Measurements from ENCODE around the gene EFCAB9. TPM values are rescaled to one million over a fixed set of nuclear protein-coding genes. Genes with fewer than 3 reads are reported as not detected.

The EFCAB9 gene
- total and polyA plus RNA-seq, 5 donors = not detected

DNA sequence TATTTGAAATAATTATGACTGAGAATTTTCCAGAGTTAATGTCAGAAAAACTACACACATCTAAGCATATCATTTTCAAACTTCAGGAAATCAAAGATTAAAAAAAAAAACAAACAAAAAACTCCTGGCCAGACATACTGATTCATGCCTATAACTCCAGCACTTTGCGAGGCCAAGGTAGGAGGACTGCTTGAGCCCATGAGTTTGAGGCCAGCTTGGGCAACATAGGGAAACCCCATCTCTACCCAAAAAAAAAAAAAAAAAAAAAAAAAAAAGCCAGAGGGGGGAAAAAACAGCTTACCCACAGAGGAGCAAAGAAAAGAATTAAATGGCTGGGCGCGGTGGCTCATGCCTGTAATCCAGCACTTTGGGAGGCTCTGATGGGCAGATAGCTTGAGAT, 22.4 kb downstream of the EFCAB9 start:
- intact Hi-C loops (cut with DNase I) = no loop called here
- WGBS = 98% methylated on average over 3 of the region's 3 CpGs
- no peaks in the 10 kb centered on the region for H3K4me1 ChIP-seq (ENCODE audit: control insufficient read depth, insufficient read depth, low read length)
- no peak overlapping the region for H3K4me3 ChIP-seq (ENCODE audit: low read length)
- H3K27ac ChIP-seq (ENCODE audit: low read length) = no peak overlapping the region
- H3K9me3 ChIP-seq (ENCODE audit: control insufficient read depth, low read length) = no peaks in the 10 kb centered on the region
- no peak for ATAC-seq
- DNase-seq = no peak
- H3K27me3 ChIP-seq (ENCODE audit: control insufficient read depth, insufficient read depth) = no peaks in the 10 kb centered on the region

DNA sequence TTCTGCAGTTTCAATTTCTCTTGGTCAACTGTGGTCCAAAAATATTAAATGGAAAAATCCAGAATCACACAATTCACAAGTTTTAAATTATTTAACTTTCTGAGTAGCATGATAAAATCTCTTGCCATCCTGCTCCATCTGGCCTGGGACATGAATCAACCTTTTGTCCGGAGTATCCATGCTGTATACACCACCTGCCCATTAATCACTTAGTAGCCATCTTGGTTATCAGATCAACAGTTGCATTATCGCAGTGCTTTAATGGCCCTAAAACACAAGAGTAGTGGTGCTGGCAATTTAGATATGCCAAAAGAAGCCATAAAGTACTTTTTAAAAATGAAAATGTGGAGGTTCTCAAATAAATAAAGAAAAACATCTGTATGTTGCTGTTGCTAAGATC, 25.3 kb downstream of the EFCAB9 start:
- Histone ChIP-seq H3K9me3 (ENCODE audit: control insufficient read depth, low read length) (no peaks in the 10 kb centered on the region), H3K27me3 (ENCODE audit: control insufficient read depth, insufficient read depth) (no peaks in the 10 kb centered on the region), H3K4me1 (ENCODE audit: control insufficient read depth, insufficient read depth, low read length) (no peaks in the 10 kb centered on the region), H3K4me3 (ENCODE audit: low read length) (no peak overlapping the region), H3K27ac (ENCODE audit: low read length) (no peak overlapping the region)
- WGBS = over 99% methylated on average over 2 of the region's 2 CpGs
- ATAC-seq (no peak), DNase-seq (no peak)
- intact Hi-C loops (cut with DNase I) = no loop called here

DNA sequence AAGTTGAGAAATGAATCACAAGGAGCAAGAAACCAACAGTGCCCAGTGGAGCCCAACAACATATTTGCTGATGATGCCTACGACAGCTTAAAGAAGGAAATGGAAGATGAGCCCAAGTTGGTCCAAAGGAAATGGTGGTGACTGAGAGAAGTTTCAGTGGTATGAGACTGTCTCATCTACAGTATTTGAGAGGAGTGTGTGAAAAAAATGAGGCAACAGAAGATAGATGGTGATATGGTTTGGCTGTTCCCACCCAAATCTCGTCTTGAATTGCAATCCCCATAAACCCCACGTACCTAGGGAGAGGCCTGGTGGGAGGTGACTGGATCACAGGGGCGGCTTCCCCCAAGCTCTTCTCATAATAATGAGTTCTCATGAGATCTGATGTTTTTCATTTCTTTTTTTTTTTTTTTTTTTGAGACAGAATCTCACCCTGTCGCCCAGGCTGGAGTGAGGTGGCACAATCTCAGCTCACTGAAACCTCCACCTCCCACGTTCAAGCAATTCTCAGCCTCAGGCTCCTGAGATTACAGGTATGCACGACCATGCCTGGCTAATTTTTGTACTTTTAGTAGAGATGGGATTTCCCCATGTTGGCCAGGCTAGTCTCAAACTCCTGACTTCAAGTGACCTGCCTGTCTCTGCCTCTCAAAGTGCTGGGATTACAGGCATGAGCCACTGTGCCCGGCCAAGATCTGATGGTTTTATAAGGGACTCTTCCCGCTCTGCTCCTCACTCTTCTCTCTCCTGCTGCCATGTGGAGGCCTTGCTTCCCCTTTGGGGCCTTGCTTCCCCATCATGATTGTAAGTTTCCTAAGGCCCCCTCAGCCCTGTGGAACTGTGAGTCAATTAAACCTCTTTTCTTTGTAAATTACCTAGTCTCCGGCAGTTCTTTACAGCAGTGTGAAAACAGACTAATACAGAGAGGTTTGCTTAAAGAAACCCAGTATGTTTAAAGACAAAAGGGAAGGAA, 30.2 kb downstream of the EFCAB9 start:
- H3K27me3 ChIP-seq (ENCODE audit: control insufficient read depth, insufficient read depth) = no peaks in the 10 kb centered on the region
- 92% methylated on average over 10 of the region's 10 CpGs for WGBS
- intact Hi-C loops (cut with DNase I) = no loop called here
- no peak overlapping the region for H3K4me3 ChIP-seq (ENCODE audit: low read length)
- DNase-seq (no peak), ATAC-seq (no peak)
- no peak overlapping the region for H3K27ac ChIP-seq (ENCODE audit: low read length)
- no peaks in the 10 kb centered on the region for H3K9me3 ChIP-seq (ENCODE audit: control insufficient read depth, low read length)
- H3K4me1 ChIP-seq (ENCODE audit: control insufficient read depth, insufficient read depth, low read length) = peaks cover 2% of the 10 kb centered on the region

DNA sequence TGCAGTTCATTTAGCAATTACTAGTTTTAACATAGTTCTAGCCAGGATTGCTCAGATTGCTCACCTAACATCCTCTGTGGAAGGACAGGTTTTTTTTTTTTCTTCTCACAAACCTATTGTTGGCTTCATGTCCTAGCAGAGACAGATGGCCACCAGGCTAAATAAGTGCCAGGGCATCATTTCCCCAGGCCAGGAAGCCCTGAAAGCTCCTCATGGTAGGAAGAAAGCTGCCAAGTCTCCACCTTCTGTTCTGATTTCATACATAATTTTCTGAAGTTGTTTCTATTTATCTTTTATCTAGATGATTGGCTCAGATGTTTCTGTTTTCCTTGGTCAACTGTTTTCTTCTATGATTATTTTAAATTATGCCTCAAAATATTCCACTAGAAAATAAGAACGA, 31.0 kb downstream of the EFCAB9 start:
- Histone ChIP-seq H3K27me3 (ENCODE audit: control insufficient read depth, insufficient read depth) (no peaks in the 10 kb centered on the region), H3K4me3 (ENCODE audit: low read length) (no peak overlapping the region), H3K27ac (ENCODE audit: low read length) (no peak overlapping the region), H3K4me1 (ENCODE audit: control insufficient read depth, insufficient read depth, low read length) (peaks cover 2% of the 10 kb centered on the region), H3K9me3 (ENCODE audit: control insufficient read depth, low read length) (no peaks in the 10 kb centered on the region)
- intact Hi-C loops (cut with DNase I) = no loop called here
- 92% methylated on average over 1 of the region's 1 CpG for WGBS
- ATAC-seq = no peak
- DNase-seq = no peak

DNA sequence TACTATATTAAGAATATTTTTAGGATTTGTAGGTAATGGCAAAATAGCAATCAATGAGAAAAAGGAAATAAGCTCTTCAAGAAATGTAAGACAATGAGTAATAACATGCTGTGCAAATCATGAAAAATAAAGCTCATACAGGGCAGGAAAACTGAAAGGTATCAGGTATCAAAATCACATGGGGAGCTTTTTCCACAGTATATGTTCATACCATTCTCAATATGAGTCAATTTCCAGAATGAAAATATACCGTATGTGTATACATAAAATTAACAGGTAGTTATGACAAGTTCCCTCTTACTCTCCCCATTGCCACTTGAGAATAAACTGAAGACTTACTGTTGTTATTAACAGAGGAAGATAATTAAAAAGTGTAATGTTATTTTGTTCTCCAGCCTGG, 35.9 kb downstream of the EFCAB9 start:
- no peak overlapping the region for H3K4me3 ChIP-seq (ENCODE audit: low read length)
- no peak overlapping the region for H3K27ac ChIP-seq (ENCODE audit: low read length)
- DNase-seq = no peak
- no peaks in the 10 kb centered on the region for H3K9me3 ChIP-seq (ENCODE audit: control insufficient read depth, low read length)
- ATAC-seq = no peak
- intact Hi-C loops (cut with DNase I) = no loop called here
- H3K27me3 ChIP-seq (ENCODE audit: control insufficient read depth, insufficient read depth) = no peaks in the 10 kb centered on the region
- no peaks in the 10 kb centered on the region for H3K4me1 ChIP-seq (ENCODE audit: control insufficient read depth, insufficient read depth, low read length)
- 95% methylated on average over 1 of the region's 1 CpG for WGBS

DNA sequence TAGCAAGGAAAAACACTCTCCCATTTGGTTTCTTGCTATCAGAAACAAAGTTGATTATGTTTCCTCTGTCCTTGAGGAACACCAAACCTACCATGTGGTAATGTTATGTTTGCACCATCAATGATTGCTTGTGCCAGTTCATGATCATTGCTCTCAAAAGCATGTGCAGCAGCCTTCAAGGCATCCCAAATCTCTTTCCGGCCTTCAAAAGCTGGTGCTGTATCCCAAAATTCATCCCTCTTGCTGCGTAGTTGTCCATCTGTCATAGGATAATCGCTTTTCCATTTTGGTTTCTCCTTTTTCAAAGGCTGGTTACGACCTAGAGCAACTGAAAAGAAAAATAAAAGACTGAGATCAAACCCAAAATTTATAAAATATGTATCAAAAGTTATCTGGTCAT, 40.1 kb downstream of the EFCAB9 start:
- 96% methylated on average over 4 of the region's 4 CpGs for WGBS
- Histone ChIP-seq H3K27me3 (ENCODE audit: control insufficient read depth, insufficient read depth) (no peaks in the 10 kb centered on the region), H3K4me3 (ENCODE audit: low read length) (no peak overlapping the region), H3K27ac (ENCODE audit: low read length) (no peak overlapping the region), H3K9me3 (ENCODE audit: control insufficient read depth, low read length) (no peaks in the 10 kb centered on the region), H3K4me1 (ENCODE audit: control insufficient read depth, insufficient read depth, low read length) (no peaks in the 10 kb centered on the region)
- no peak for DNase-seq
- intact Hi-C loops (cut with DNase I) = no loop called here
- no peak for ATAC-seq

DNA sequence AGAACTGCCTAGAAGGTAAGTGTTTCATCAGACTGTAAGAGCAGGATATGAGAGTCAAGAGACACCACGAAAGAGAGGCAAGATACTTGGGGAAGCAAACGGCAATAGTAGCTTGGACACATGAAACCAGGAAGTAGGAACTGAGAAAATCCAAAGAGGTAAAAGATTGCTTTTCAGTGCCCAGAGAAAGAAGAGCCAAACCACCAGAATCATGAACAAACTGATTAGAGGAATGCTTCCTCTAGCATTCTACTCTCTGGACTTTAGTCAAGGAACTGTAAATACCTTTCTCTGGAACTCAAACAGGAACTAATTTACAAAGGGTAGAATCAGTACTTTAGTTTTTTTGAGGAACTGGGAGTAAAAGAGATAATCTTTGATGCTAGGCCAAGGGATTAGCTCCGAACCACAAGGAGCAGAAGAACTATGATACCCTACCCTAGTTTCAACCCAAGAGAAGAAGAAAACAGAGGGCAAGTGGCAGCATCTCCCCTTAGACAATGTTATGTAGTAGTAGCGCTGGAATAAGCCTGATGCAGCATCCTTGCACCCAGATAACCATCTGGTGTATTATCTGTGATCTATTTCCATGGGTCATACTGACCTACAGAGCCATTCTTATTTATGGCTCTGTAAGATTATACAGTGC, 41.3 kb downstream of the EFCAB9 start:
- ATAC-seq = no peak
- Histone ChIP-seq H3K27ac (ENCODE audit: low read length) (no peak overlapping the region), H3K9me3 (ENCODE audit: control insufficient read depth, low read length) (no peaks in the 10 kb centered on the region), H3K4me1 (ENCODE audit: control insufficient read depth, insufficient read depth, low read length) (no peaks in the 10 kb centered on the region), H3K27me3 (ENCODE audit: control insufficient read depth, insufficient read depth) (no peaks in the 10 kb centered on the region), H3K4me3 (ENCODE audit: low read length) (no peak overlapping the region)
- DNase-seq = no peak
- 52% methylated on average over 4 of the region's 4 CpGs for WGBS
- intact Hi-C loops (cut with DNase I) = no loop called here

DNA sequence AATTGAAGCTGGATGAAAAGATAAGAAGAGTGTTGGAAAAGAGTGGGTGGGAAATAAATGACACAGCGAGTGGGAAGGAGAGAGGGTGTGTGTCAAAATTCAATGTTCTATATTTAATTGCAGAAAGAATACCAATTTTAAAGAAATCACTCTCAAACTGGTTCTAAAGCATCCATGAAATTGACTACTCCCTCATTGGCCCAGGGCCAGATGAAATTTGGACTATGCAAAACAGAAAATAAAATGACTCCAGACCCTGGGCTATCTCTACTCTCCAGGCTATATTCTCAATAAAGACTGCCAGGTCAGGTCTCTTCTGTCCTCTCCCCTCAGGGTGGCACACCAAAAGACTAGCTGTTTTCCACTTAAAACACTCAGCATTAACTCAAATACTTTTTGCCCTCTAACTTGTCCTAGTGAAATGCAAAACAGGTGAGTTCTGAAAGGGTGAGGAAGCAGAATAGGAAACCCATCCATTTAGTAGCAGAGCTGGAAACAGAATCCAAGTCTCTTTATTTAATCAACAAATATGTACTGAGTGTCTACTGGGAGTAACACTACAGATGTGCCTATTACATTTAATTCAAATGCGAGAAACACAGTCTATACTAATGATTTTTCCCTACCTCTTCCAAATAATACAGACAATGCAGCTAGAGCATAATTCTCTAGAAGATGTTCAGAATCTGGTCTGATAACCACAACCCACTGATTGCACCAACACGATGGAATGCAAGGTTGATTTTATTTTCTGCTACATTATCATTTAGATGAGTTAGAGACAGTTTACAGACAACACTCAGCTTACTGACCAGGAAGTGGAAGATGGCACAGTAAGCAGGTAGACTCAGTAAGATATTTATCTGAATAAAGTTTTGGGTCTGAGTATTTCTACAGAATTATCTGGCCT, 42.1 kb downstream of the EFCAB9 start:
- Histone ChIP-seq H3K4me1 (ENCODE audit: control insufficient read depth, insufficient read depth, low read length) (no peaks in the 10 kb centered on the region), H3K4me3 (ENCODE audit: low read length) (no peak overlapping the region), H3K27ac (ENCODE audit: low read length) (no peak overlapping the region), H3K27me3 (ENCODE audit: control insufficient read depth, insufficient read depth) (no peaks in the 10 kb centered on the region), H3K9me3 (ENCODE audit: control insufficient read depth, low read length) (no peaks in the 10 kb centered on the region)
- WGBS = 76% methylated on average over 3 of the region's 3 CpGs
- DNase-seq (no peak), ATAC-seq (no peak)
- intact Hi-C loops (cut with DNase I) = no loop called here

DNA sequence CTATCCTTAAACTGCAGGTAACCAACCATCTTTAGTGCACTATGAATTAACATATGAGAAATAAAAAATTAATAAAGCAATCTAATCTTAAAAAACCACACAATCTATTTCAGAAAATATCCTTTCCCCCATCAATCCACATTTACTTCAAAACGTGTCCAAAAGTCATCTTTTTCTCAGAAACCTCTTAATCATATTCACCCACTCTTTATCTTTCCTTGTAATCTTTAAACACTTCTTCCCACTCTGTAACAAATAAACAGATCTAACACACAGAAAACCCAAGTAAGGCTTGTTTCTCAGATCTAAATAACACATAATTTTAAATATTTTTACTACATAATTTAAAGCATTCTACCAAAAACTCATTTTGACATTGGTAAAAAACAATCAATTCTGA, 44.4 kb downstream of the EFCAB9 start:
- no peak for ATAC-seq
- WGBS = 40% methylated on average over 1 of the region's 1 CpG
- H3K4me3 ChIP-seq (ENCODE audit: low read length) = no peak overlapping the region
- intact Hi-C loops (cut with DNase I) = no loop called here
- no peaks in the 10 kb centered on the region for H3K9me3 ChIP-seq (ENCODE audit: control insufficient read depth, low read length)
- no peaks in the 10 kb centered on the region for H3K4me1 ChIP-seq (ENCODE audit: control insufficient read depth, insufficient read depth, low read length)
- no peak overlapping the region for H3K27ac ChIP-seq (ENCODE audit: low read length)
- H3K27me3 ChIP-seq (ENCODE audit: control insufficient read depth, insufficient read depth) = no peaks in the 10 kb centered on the region
- DNase-seq = no peak

DNA sequence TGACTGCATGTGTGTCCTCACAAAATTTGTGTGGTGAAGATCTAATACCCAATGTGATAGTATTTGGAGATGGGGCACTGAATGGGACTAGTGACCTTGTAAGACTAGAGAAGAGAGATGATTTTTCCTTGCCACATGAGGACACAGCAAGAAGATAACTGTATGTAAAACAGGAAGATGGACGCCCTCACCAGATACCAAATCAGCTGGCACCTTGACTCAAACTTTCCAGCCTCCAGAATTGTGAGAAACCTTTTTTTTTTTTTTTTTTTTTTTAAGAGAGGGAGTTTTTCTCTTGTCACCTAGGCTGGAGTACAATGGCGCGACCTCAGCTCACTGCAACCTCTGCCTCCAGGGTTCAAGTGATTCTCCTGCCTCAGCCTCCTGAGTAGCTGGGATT, 49.3 kb downstream of the EFCAB9 start:
- DNase-seq (no peak), ATAC-seq (no peak)
- no peak overlapping the region for H3K27ac ChIP-seq (ENCODE audit: low read length)
- H3K4me3 ChIP-seq (ENCODE audit: low read length) = no peak overlapping the region
- H3K4me1 ChIP-seq (ENCODE audit: control insufficient read depth, insufficient read depth, low read length) = no peaks in the 10 kb centered on the region
- intact Hi-C loops (cut with DNase I) = no loop called here
- H3K27me3 ChIP-seq (ENCODE audit: control insufficient read depth, insufficient read depth) = no peaks in the 10 kb centered on the region
- whole genome bisulfite sequencing = 98% methylated on average over 3 of the region's 3 CpGs
- no peaks in the 10 kb centered on the region for H3K9me3 ChIP-seq (ENCODE audit: control insufficient read depth, low read length)

DNA sequence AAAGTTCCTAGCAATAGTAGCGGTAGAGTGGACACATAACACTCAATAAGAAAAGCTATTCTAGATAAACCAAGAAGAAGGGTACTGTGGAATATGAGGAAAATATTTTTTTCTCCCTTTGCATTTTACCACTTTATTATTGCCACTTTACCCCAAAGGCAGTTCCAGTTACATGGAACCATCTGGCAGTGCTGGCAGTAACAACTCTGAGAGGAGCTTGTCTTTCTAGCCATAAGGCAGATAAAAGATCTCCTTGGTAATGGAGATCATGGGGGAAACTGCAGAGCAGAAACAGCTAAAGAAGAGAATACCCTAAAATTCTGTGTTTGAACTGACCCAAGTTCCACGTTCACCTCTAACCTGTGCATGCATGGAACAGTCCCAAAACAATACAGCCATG, 51.1 kb downstream of the EFCAB9 start:
- ATAC-seq = no peak
- Histone ChIP-seq H3K27ac (ENCODE audit: low read length) (no peak overlapping the region), H3K4me3 (ENCODE audit: low read length) (no peak overlapping the region), H3K27me3 (ENCODE audit: control insufficient read depth, insufficient read depth) (no peaks in the 10 kb centered on the region), H3K4me1 (ENCODE audit: control insufficient read depth, insufficient read depth, low read length) (no peaks in the 10 kb centered on the region), H3K9me3 (ENCODE audit: control insufficient read depth, low read length) (no peaks in the 10 kb centered on the region)
- intact Hi-C loops (cut with DNase I) = no loop called here
- WGBS = 95% methylated on average over 2 of the region's 2 CpGs
- DNase-seq = no peak
